Measurements from ENCODE around the gene ADAP1.

Gene ADAP1

DNA sequence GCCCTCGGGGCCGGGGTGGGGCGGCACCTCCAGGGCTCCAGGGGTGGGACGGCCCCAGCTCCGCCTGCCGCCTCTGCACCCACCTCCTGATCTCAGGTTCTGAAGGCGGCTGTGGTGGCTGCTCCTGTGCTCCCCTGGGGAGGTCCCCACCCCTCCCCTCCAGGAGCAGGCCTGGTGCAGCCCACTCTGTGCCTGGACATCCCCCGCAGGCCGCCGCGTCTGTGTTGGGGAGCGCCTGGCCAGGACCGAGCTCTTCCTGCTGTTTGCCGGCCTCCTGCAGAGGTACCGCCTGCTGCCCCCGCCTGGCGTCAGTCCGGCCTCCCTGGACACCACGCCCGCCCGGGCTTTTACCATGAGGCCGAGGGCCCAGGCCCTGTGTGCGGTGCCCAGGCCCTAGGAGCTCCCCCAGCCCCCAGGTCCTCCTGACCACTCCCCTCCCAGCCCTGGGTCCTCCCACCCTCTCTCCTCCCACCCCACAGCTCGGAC lies 34.0 kb upstream of the ADAP1 start:
- DNase-seq: no peak

- DNase-seq: no peak
These were observed 33.4 kb upstream of the ADAP1 start for GRCh38 chr7:987909-988308.

DNA sequence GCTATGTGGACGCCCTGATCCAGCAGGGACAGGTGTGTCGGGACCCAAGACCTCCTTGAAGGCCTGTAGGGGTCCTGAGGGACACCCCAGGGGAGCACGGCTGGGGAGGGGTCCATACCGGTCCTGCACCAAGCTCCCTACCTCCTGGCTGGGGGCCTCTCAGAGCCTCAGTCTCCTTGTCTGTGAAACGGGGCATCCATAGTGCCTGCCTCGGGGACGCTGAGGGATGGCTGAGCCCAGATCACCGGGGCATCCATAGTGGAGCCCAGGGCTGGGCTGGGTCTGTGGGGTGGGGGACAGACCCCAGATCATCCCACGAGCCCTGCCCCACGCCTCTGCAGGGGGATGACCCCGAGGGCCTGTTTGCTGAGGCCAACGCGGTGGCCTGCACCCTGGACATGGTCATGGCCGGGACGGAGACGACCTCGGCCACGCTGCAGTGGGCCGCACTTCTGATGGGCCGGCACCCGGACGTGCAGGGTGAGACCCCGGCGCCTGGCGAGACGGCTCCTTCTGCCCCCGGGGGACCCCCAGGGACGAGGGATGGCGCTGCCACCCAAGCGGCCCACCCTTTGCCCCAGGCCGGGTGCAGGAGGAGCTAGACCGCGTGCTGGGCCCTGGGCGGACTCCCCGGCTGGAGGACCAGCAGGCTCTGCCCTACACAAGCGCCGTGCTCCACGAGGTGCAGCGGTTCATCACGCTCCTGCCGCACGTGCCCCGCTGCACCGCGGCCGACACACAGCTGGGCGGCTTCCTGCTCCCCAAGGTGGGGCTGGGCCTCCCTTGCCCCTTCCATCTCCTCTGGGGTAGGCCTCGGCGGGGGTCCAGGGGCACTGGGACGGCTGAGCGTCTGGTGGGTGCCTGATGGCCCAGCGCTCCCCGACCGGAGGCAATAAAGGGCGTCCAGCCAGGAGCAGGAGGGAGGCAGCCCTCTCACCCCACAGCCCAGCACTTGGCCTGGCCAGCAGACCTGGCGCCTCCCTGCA lies 32.6 kb upstream of the ADAP1 start:
- DNase-seq: no peak

DNA sequence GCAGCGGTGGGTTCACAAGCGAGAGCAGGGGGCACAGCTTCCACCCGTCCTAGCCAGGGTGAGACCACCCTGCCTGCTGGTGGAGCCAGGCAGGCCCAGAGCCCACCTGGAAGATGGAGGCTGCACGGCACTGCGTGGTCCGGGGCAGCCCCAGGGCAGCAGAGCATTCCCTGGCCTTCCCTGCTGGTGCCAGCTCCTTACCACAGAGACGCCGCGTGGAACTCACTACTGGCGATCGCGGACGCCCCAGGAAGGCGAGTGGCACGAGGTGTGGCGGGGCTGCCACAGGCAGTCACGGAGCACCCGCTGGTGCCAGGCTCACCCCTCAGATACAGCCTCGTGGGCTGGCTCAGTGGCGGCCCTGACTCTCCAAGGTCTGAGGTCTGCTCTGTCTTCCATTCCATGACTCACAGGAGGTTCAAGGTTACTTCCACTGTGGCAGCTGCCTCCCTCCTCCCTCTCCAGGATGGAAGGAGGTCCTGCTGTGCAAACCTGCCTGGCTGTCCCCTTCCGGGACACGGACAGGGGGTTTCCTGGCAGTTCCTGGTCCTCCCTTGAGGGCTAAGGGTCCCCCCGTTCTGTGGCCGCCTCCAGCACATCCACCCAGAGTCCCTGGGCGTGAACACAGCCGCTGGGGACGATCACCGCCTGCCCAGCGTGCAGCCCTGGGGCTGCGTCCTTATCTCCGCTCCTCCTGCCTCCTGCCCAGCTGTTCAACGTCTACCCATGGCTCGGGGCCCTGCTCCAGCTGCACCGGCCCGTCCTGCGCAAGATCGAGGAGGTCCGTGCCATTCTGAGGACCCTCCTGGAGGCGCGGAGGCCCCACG lies 31.6 kb upstream of the ADAP1 start:
- peak; percentile 19 for DNase-seq

DNA sequence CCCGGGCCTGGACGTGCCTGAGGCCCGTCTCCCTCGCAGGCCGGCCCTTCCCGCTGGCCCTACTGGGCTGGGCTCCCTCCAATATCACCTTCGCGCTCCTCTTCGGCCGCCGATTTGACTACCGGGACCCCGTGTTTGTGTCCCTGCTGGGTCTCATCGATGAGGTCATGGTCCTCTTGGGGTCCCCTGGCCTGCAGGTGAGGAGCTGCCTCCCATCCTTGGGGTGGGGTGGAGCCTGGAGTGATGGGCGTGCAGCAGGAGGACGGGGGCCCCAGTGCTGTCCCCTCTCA lies 30.6 kb upstream of the ADAP1 start:
- no peak for DNase-seq

- DNase-seq: no peak
These were observed 30.1 kb upstream of the ADAP1 start for GRCh38 chr7:984361-985126.

GRCh38 chr7:983616-984071 lies 29.2 kb upstream of the ADAP1 start:
- no peak for DNase-seq

GRCh38 chr7:983004-983615 lies 28.6 kb upstream of the ADAP1 start, which contains the start of gene CYP2W1:
TSS of gene CYP2W1 (plus strand) at chr7:983181. CDS start at chr7:983212, 31 bp downstream.
- no peak for DNase-seq

DNA sequence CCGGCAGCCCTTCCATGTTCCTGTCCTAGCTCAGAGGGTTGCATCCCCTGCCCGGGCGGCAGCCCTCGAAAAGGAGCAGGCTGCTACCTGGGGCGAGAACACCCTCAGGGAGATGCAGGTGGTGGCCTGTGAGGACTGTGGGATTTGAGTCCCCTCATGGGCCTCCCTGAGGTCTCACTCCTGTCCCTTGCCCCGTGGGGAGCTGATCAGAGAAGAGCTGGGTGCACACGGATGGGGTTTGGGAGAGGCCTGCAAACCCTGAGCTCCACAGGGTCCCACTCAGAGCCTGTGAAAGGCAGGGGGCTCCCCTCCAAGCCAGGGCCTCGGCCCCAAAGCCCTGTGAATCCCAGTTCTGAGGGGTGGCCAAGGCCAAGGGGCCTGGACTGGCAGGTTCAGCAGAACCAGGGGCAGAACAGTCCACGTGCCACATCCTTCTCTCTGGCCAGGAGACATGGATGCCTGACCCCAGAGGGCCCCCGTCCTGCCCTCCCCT lies 28.1 kb upstream of the ADAP1 start:
- no peak for DNase-seq

DNA sequence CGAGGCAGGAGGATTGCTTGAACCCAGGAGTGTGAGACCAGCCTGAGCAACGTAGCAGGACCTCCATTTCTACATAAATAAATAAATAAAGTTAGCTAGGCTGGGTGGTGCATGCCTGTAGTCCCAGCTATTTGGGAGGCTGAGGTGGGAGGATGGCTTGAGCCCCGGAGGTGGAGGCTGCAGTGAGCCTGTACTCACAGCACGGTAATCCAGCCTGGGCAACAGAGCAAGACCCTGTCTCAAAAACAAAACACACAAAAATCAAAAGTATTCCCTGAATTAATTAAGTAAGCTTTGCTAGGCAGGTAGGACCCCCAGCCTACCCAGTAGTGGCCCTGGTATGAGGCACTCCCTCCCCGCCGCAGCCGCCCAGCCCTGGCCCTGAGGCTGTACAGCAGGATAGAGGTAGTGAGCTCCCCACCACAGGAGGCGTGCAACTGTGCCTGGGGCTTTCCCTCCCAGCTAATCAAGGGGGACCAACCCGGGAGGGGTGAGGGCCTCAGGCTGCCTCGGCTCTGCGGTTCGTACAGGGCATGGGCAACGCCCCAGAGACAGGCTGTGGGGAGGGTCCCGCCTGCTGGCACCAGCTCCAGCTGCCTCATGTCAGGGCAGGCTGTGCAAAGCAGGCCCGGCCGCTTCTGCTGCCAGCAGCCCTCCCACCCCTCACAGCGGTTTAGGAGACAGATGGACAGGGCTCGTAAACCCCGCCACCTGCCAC lies 27.5 kb upstream of the ADAP1 start:
- DNase-seq: no peak

GRCh38 chr7:979886-980571 lies 25.5 kb upstream of the ADAP1 start:
- no peak for DNase-seq

DNA sequence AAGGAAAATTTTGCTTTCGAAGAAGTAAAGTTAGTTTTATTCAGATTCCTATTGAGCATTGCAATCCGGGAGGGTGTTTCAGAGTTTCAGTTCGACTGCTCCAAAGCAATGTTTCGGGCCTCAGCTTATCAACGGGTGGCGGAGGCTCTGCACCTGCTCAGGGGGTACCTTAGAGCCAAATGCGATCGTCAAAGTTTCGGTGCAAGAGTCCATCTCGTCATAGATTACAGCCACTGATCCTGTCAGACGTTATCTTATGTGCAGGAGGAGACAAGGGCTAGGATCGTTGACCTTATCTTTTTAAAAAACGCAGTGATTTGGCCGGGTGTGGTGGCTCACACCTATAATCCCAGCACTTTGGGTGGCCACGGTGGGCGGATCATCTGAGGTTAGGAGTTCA lies 24.7 kb upstream of the ADAP1 start:
- no peak for DNase-seq

DNA sequence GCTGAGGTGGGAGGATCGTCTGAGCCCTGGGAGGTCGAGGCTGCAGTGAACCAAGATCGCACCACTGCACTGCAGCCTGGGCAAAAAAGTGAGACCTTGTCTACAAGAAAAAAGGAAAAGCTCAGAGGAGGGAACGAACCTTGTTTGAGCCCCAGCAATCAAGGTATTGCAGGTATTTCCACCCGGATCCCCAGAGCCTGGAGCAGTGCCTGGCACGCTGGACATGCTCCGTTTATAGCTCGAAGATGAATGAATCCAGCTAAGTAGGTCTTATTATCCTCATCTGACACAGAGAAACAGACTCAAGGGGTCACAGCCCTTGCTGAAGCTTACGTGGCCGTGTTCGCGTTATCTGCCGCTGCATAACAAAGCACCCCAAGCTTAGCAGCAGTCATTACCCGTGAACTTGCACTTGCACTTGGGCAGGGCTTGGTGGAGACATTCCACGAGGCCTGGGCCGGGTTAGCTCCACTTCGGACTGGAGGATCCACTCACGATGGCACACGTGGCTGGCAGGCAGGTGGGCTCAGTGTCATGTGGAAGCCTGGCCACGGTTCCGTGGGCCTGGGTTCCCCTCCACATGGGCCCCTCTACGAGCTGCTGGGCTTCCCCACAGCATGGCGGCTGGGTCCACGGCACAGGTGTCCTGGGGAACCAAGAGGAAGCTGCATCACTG lies 24.1 kb upstream of the ADAP1 start:
- no peak for DNase-seq

DNA sequence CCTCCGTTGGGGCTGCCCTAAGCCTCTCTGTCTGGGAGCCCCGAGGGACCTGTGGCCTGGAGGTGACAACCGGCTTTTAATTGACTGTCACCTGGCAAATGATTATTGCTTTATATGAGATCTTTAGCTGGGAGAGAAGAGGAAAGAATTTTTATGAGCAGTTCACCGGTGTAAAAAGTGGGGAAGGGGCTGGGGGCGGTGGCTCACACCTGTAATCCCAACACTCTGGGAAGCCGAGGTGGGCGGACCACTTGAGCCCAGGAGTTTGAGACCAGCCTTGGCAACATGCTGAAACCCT lies 23.5 kb upstream of the ADAP1 start:
- no peak for DNase-seq

DNA sequence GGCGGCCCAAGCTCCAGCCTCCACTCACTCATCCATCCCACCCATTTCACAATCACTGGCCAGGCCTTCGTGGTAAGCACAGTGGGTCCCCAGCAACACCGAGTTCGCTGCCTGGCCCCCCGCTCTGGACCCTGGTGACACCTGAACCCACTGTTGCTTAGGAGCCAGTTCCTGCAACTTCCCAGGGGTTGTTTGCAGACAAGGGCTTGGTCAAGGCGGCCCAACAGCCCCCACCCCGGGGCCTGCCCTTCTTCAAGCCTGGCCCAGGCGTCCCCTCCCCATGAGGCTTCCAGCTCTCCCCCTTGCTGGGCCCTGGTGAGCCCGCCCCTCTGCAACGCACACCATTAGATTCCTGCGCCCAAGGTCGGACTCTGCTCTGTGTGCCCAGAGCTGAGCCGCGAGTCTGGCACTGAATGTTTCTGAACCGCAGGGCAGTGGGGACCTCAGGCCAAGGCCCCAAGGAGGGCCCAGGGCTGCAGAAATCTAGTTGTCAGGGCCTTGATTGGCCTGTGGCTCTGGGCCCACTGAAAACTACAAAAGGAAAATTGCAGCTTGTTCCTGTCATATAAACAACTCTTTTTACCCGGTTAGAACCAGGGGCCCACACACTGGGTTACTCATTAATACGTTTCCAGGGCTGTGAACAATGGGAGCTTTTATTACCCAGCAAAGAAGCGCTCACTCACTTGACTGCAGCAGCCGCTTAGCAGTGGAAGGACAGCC lies 23.0 kb upstream of the ADAP1 start:
- no peak for DNase-seq

DNA sequence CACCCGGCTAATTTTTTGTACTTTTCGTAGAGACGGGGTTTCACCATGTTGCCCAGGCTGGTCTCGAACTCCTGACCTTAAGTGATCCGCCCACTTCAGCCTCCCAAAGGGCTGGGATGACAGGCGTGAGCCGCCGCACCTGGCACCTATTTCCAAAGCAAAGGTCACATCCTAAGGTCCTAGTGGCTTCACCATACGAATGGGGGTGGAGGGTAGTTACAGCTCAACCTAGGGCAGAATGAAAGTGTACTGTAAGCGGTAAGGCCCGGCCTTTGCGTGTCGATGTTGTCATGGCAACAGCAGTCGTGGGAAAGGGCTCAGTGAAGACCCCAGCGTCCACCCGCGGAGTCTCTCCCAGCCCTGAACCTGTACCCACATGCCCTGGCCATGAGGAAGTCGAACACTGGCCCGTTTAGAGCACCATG lies 22.4 kb upstream of the ADAP1 start:
- DNase-seq: no peak

DNA sequence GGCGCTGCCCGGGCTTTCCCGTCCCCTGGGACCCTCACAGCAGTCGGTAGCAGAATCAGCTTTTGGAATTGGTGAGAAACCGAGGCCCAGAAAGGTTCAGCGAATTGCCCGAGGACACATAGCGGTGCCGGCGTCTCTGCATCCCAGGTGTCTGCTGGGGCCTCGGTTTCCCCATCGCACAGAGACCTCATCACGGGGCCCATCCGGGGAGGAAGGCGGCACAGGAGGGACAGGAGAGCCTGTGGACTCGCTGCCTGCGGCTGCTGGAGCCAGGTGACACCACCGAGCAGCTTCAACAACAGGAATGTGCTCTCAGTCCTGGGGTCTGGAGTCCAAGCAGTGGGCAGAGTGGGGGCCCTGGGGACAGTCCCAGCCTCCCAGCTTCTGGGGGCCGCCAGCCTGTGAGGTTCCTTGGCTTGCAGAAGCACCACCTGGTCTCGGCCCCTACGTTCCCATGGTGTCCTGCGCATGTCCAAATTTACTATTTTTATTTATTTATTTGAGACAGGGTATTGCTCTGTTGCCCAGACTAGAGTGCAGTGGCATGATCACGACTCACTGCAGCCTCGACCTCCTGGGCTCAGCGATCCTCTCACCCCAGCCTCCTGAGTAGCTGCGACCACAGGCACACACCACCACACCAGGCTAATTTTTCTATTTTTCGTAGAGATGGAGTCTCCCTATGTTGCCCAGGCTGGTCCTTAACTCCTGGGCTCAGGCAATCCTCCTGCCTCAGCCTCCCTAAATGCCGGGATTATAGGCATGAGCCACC lies 21.4 kb upstream of the ADAP1 start:
- no peak for DNase-seq

DNA sequence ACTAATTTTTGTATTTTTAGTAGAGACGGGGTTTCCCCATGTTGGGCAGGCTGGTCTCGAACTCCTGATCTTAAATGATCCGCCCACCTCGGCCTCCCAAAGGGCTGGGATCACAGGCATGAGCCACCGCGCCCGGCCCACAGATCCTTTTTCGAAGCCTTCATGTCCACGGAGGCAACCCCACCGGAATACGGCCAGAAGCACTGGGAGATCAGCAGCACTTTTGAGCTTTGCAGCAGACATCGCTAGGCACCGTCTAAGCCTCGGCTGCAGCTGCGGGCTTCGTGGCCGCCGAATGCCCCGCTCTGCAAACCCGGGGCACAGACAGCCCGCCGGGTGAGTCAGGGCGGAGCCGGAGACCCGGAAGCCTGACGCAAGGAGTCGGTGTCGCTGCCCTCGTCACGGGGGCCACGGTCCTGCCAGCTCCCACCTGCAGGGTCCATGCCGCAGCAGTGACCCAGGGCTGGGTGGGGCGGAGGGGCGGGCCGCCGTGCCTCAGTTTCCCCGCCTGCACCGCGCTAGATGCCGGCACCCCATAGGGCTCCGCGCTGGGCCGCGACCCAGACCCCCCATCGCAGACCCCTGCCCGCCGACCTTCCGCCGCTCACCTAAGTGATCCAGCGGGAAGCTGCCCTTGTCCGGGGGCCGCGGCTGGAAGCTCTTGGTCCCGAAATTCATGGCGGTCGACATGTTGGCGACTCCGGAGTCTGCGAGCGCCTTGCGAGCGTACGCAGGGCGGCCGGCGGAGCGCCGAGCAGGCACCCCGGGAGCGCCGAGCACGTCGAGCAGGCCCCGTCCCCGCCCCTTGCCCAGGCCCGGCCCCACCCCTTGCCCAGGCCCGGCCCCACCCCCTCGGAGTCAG lies 20.6 kb upstream of the ADAP1 start, which contains the start of gene COX19:
COX19 (minus strand) TSS at position 730 of the 862 bp plus-strand sequence; CDS start at position 690, 40 bp downstream.
- DNase-seq: peak; percentile 89

Measured in fibroblast of skin of right biceps (primary cell).